ENCODE measurements around the gene SLC9A2. TPM values are rescaled to one million over a fixed set of nuclear protein-coding genes. Genes with fewer than 3 reads are reported as not detected.

SLC9A2 gene, protein sequence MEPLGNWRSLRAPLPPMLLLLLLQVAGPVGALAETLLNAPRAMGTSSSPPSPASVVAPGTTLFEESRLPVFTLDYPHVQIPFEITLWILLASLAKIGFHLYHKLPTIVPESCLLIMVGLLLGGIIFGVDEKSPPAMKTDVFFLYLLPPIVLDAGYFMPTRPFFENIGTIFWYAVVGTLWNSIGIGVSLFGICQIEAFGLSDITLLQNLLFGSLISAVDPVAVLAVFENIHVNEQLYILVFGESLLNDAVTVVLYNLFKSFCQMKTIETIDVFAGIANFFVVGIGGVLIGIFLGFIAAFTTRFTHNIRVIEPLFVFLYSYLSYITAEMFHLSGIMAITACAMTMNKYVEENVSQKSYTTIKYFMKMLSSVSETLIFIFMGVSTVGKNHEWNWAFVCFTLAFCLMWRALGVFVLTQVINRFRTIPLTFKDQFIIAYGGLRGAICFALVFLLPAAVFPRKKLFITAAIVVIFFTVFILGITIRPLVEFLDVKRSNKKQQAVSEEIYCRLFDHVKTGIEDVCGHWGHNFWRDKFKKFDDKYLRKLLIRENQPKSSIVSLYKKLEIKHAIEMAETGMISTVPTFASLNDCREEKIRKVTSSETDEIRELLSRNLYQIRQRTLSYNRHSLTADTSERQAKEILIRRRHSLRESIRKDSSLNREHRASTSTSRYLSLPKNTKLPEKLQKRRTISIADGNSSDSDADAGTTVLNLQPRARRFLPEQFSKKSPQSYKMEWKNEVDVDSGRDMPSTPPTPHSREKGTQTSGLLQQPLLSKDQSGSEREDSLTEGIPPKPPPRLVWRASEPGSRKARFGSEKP
- not detected for total RNA-seq

- H3K9me3 Mint-ChIP-seq, result no peaks in the 10 kb centered on the region
- ChIA-PET POLR2A (no interaction called here), CTCF (no interaction called here)
- H3K27me3 Mint-ChIP-seq, result peaks cover 70% of the 10 kb centered on the region
- peak within 1 kb of the TSS; percentile 19 for H3K4me3 Mint-ChIP-seq
- DNase-seq, result no peak
- no peak within 1 kb of the TSS for H3K27ac Mint-ChIP-seq
- H3K4me1 Mint-ChIP-seq, result peaks cover 14% of the 10 kb centered on the region
- H3K36me3 Mint-ChIP-seq (ENCODE audit: low read depth), result no peaks in the 10 kb centered on the region
Observed at GRCh38 chr2:102619414-102620319, at the start of gene SLC9A2. Gene SLC9A2 (plus strand): TSS chr2:102619553. CDS start chr2:102619849, 296 bp downstream.

GRCh38 chr2:102575888-102576287, 43.5 kb upstream of the SLC9A2 start:
- Mint-ChIP-seq H3K36me3 (ENCODE audit: low read depth) (no peaks in the 10 kb centered on the region), H3K4me3 (no peak overlapping the region), H3K27me3 (peaks cover 21% of the 10 kb centered on the region), H3K9me3 (no peaks in the 10 kb centered on the region), H3K4me1 (no peaks in the 10 kb centered on the region), H3K27ac (no peak overlapping the region)
- ChIA-PET POLR2A (no interaction called here), CTCF (no interaction called here)
- no peak for DNase-seq

- H3K27me3 Mint-ChIP-seq, result peaks cover 21% of the 10 kb centered on the region
- peaks cover 5% of the 10 kb centered on the region for H3K4me1 Mint-ChIP-seq
- POLR2A ChIA-PET, result no interaction called here
- no peak overlapping the region for H3K27ac Mint-ChIP-seq
- DNase-seq, result no peak
- H3K4me3 Mint-ChIP-seq, result no peak overlapping the region
- no peaks in the 10 kb centered on the region for H3K36me3 Mint-ChIP-seq (ENCODE audit: low read depth)
- H3K9me3 Mint-ChIP-seq, result no peaks in the 10 kb centered on the region
- CTCF ChIA-PET, result no interaction called here
Observed at GRCh38 chr2:102578376-102578775, 41.0 kb upstream of the SLC9A2 start.

DNA sequence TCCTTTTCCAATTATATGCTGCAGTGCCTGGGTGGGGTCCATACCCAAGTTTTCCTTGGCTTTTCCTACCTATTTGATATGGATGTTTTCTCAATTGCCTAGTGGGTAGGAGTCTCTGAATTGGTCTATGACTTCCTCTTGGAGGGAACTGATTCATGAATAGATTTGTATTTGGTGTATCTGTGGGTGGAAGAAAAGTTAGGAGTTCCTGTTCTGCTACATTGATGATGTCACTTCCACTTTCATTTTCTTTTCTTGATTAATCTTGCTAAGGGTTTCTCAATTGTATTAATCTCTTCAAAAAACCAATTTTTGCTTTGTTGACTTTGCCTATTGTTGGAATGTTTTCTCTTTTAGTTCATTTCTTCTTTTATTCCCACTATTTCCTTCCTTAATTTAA, 37.4 kb upstream of the SLC9A2 start:
- Mint-ChIP-seq H3K27me3 (peaks cover 8% of the 10 kb centered on the region), H3K9me3 (no peaks in the 10 kb centered on the region), H3K4me3 (no peak overlapping the region), H3K4me1 (peaks cover 5% of the 10 kb centered on the region), H3K27ac (no peak overlapping the region), H3K36me3 (ENCODE audit: low read depth) (no peaks in the 10 kb centered on the region)
- ChIA-PET CTCF (no interaction called here), POLR2A (no interaction called here)
- no peak for DNase-seq

DNA sequence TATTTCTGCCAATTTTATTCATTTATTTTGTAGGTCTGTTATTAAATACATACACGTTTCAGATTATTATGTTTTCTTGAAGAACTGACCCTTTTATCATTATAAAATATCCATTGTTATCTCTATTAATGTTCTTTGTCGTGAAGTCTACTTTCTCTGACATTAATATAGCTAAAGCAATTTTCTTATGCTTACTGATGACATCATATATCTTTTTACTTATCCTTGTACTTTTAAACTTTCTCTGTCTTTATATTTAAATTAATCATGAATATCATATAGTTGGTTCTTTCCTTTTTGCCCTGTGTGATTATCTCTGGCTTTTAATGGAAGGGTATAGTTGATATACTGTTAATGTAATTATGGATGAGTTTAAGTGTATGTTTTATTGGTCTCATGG, 36.5 kb upstream of the SLC9A2 start:
- no peak overlapping the region for H3K4me3 Mint-ChIP-seq
- H3K36me3 Mint-ChIP-seq (ENCODE audit: low read depth), result no peaks in the 10 kb centered on the region
- H3K27ac Mint-ChIP-seq, result no peak overlapping the region
- POLR2A ChIA-PET, result no interaction called here
- H3K4me1 Mint-ChIP-seq, result peaks cover 5% of the 10 kb centered on the region
- peaks cover 10% of the 10 kb centered on the region for H3K27me3 Mint-ChIP-seq
- CTCF ChIA-PET, result no interaction called here
- H3K9me3 Mint-ChIP-seq, result no peaks in the 10 kb centered on the region
- DNase-seq, result no peak

GRCh38 chr2:102585847-102586404, 33.4 kb upstream of the SLC9A2 start:
- POLR2A ChIA-PET, result no interaction called here
- peaks cover 5% of the 10 kb centered on the region for H3K4me1 Mint-ChIP-seq

DNA sequence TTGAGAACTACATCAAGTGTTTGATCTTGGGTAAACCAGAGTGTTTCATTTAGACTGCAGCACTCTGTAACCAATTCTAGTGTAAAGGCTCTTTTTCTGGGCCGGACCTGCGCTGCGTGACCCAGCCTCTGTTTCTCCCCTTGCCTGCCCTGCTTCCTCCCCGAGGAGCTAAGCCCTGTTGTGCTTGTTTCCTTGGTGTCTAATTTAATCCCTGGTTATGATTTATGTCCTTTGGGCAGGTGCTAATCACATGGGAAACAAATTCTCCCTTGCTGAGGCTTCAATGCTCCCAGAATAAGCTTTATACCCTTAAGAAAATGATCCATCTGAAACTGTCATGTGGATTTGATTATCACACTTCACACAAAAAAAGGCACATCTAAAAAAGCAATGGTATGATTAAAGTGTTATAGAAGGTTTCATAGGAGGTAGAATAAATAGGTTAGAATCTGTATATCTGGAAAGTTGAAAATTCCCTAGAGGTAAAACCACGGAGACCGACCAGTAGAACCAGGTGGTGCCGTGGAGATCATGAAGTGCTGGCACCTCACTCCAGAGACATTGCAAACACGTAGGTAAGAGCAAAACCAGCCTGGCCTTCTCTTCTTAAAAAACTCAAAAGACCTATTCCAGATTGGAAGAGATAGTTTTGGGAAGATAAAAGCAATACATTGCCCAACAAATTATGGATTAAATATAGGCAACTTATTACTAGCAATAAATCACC, 31.0 kb upstream of the SLC9A2 start:
- CTCF ChIA-PET, result interaction anchor here (1.5 kb wide), 1 partner anchor 28 kb away, joined by 3 read pairs; no protein-coding TSS in a partner anchor
- no peak overlapping the region for H3K4me3 Mint-ChIP-seq
- no peak for DNase-seq
- POLR2A ChIA-PET, result no interaction called here
- H3K9me3 Mint-ChIP-seq, result no peaks in the 10 kb centered on the region
- H3K27me3 Mint-ChIP-seq, result peaks cover 23% of the 10 kb centered on the region
- H3K27ac Mint-ChIP-seq, result no peak overlapping the region
- no peaks in the 10 kb centered on the region for H3K4me1 Mint-ChIP-seq
- H3K36me3 Mint-ChIP-seq (ENCODE audit: low read depth), result no peaks in the 10 kb centered on the region

More at GRCh38 chr2:102585847-102586404, 33.4 kb upstream of the SLC9A2 start:
- Mint-ChIP-seq H3K36me3 (ENCODE audit: low read depth) (no peaks in the 10 kb centered on the region), H3K27ac (no peak overlapping the region), H3K27me3 (peaks cover 16% of the 10 kb centered on the region), H3K4me3 (no peak overlapping the region), H3K9me3 (no peaks in the 10 kb centered on the region)
- no peak for DNase-seq
- CTCF ChIA-PET, result interaction anchor here (1.5 kb wide), 1 partner anchor 113 kb away, joined by 4 read pairs; the partner anchor contains the start of gene SLC9A4

DNA sequence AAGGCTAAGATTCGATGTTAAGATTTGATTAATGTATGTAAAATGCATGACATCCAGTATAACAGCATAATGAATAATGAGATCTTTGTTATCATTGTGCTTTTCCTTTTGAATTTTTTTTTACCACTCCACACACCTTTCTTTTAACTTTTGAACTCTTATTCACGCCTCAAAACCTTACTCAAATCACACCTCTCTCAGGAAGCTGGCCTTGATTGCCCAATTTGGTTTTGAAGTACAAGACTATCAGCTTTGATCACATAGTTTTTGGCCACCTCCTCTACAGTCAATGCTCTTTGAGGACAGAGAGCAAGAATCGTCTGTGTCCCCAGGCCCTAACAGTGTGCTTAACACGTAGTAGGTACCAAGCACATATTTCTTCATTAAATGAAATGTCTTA, 29.9 kb upstream of the SLC9A2 start:
- Mint-ChIP-seq H3K4me3 (no peak overlapping the region), H3K36me3 (ENCODE audit: low read depth) (no peaks in the 10 kb centered on the region), H3K27me3 (peaks cover 21% of the 10 kb centered on the region), H3K9me3 (no peaks in the 10 kb centered on the region), H3K4me1 (no peaks in the 10 kb centered on the region), H3K27ac (no peak overlapping the region)
- no peak for DNase-seq
- CTCF ChIA-PET, result interaction anchor here (1.5 kb wide), 1 partner anchor 27 kb away, joined by 3 read pairs; no protein-coding TSS in a partner anchor
- POLR2A ChIA-PET, result no interaction called here

DNA sequence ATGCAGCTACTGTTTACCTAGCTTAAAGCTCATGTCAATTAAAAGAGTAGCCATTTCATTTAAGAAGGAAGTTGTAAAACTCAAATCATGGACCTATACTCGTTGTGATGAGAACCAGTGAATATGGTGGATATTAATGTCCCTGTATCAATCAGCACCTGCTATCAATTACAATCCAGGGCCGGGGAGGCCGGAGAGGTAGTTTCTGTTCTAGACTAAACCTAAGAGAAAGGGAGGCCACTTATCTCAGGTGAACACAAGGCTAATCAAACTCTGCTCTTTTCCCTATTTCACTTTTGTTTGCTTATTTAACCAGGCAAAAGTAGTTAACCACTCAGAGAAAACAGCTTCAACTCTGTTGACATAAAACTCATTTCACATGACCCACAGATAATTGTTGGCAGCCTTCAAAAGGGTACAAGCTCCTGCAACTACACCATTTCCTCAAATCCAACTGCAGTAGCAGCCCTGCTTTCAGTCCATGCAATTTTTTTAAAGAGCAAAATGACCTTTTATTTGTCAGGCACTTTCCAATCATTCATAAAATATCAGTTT, 27.8 kb upstream of the SLC9A2 start:
- DNase-seq, result no peak
- POLR2A ChIA-PET, result no interaction called here
- Mint-ChIP-seq H3K36me3 (ENCODE audit: low read depth) (no peaks in the 10 kb centered on the region), H3K27ac (no peak overlapping the region), H3K9me3 (no peaks in the 10 kb centered on the region), H3K4me1 (no peaks in the 10 kb centered on the region), H3K27me3 (peaks cover 23% of the 10 kb centered on the region), H3K4me3 (no peak overlapping the region)
- CTCF ChIA-PET, result interaction anchor here (1.2 to 2.1 kb wide), 2 partner anchors 34 to 118 kb away, joined by 3 to 8 read pairs; partner anchors contain the start of gene SLC9A4

- ChIA-PET CTCF (interaction anchor here (0.9 to 2.1 kb wide), 2 partner anchors 119 kb away, joined by 4 to 8 read pairs; partner anchors contain the start of gene SLC9A4), POLR2A (no interaction called here)
- Mint-ChIP-seq H3K27me3 (peaks cover 24% of the 10 kb centered on the region), H3K9me3 (no peaks in the 10 kb centered on the region), H3K4me1 (no peaks in the 10 kb centered on the region), H3K27ac (no peak overlapping the region), H3K4me3 (no peak overlapping the region), H3K36me3 (ENCODE audit: low read depth) (no peaks in the 10 kb centered on the region)
- no peak for DNase-seq
Observed at GRCh38 chr2:102592601-102593000, 26.8 kb upstream of the SLC9A2 start.

DNA sequence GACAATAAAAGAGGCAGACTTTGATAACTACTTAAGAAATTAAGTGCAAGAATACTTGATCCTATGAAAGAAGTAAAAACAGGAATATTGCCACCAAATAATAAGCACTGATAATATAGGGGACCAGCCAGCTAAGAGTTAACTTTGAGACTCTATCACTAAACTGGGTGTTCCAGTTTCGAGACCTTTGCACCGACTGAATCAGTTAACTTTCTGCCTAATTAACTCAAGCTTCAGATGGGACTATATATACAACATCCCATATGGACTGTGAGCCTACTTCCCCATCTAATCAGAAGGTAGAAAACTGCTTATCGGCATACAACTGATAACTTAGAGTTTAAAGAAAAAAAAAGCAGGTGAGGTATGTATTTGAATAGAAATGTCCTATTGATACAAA, 25.8 kb upstream of the SLC9A2 start:
- H3K27ac Mint-ChIP-seq, result no peak overlapping the region
- no peak overlapping the region for H3K4me3 Mint-ChIP-seq
- H3K27me3 Mint-ChIP-seq, result peaks cover 20% of the 10 kb centered on the region
- H3K9me3 Mint-ChIP-seq, result no peaks in the 10 kb centered on the region
- ChIA-PET POLR2A (no interaction called here), CTCF (interaction anchor here (0.8 to 0.9 kb wide), 2 partner anchors 119 to 120 kb away, joined by 3 to 4 read pairs; partner anchors contain the start of gene SLC9A4)
- no peak for DNase-seq
- no peaks in the 10 kb centered on the region for H3K36me3 Mint-ChIP-seq (ENCODE audit: low read depth)
- H3K4me1 Mint-ChIP-seq, result no peaks in the 10 kb centered on the region

All from activated CD4-positive, alpha-beta memory T cell treated with anti-CD3 and anti-CD28 coated beads, Interleukin-2, amount 10 ng/mL, durations not matched to agents 7 days and 5 days (primary cell).